HepG2 (cell line): ENCODE data around the gene TCFL5. TPM values are rescaled to one million over a fixed set of nuclear protein-coding genes. Genes with fewer than 3 reads are reported as not detected.

ENCODE experiments used
- AHR ChIP-seq: IDR thresholded peaks from 2 replicates; pipeline ENCODE4 v1.6.1; 2018; ENCODE audit warnings: missing genetic modification reagents, missing compliant biosample characterization
- PRDM10 ChIP-seq: sonication (generic); formaldehyde crosslinking; IDR thresholded peaks from 2 replicates; pipeline ENCODE4 v1.4.0; 2020; ENCODE audit warnings: low read depth, missing genetic modification reagents
- TBP ChIP-seq: sonication (generic); formaldehyde crosslinking; IDR thresholded peaks from 2 replicates; pipeline ENCODE4 v1.5.0; 2020; ENCODE audit warnings: missing genetic modification reagents
- ZBTB43 ChIP-seq: sonication (generic); formaldehyde crosslinking; conservative IDR thresholded peaks from 2 replicates; pipeline ENCODE4 v1.4.0; 2020; ENCODE audit warnings: missing genetic modification reagents
- ZGPAT ChIP-seq: IDR thresholded peaks from 2 replicates; pipeline ENCODE4 v1.6.1; 2016; ENCODE audit warnings: mild to moderate bottlenecking
- ZNF496 ChIP-seq: sonication (generic); formaldehyde crosslinking; IDR thresholded peaks from 2 replicates; pipeline ENCODE4 v1.8.1; 2023; ENCODE audit warnings: mild to moderate bottlenecking, moderate library complexity, missing genetic modification reagents; ENCODE audit not compliant: insufficient replicate concordance
- ZNF564 ChIP-seq: sonication (generic); formaldehyde crosslinking; IDR thresholded peaks from 2 replicates; pipeline ENCODE4 v1.8.1; 2023; ENCODE audit warnings: mild to moderate bottlenecking, missing genetic modification reagents
- ZNF598 ChIP-seq: sonication (generic); formaldehyde crosslinking; IDR thresholded peaks from 2 replicates; pipeline ENCODE4 v1.5.1; 2020; ENCODE audit warnings: mild to moderate bottlenecking, missing genetic modification reagents, borderline replicate concordance
- ZNF609 ChIP-seq: sonication (generic); formaldehyde crosslinking; IDR thresholded peaks from 2 replicates; pipeline ENCODE4 v1.4.0; 2020; ENCODE audit warnings: mild to moderate bottlenecking, missing genetic modification reagents, borderline replicate concordance
- ZNF816 ChIP-seq: sonication (generic); formaldehyde crosslinking; IDR thresholded peaks from 2 replicates; pipeline ENCODE4 v1.8.0; 2022; ENCODE audit warnings: missing genetic modification reagents, mild to moderate bottlenecking, borderline replicate concordance
- polyA plus RNA-seq, 8 experiments: library from polyadenylated mRNA; depleted of rRNA in 3 of 8; stranded (reverse) in 7 of 8; unstranded in 1 of 8; fragments of >200 nt; fragmentation: Illumina TruSeq in 4 of 8; extraction: Trizol in 4 of 8; gene quantifications; 2 replicates each; pipeline versions ENCODE4 v1.2.1 to v1.2.3, GENCODE V29; 2011 to 2016; ENCODE audit warnings: low read depth in 4 of 8, missing spikeins in 1 of 8, mixed read lengths in 1 of 8; ENCODE audit not compliant: insufficient read depth in 1 of 8
- total RNA-seq, 5 experiments: library from RNA; depleted of rRNA; stranded (reverse); fragments of >200 nt; fragmentation: Illumina TruSeq; extraction: Trizol; gene quantifications; 2 replicates each; pipeline ENCODE4 v1.2.3, GENCODE V29; 2016; ENCODE audit warnings: low read depth in 1 of 5
- TF ChIP-seq, protein P1 (sequence below): IDR thresholded peaks from 2 replicates; pipeline ENCODE4 v1.6.1; 2016; ENCODE audit warnings: missing compliant biosample characterization, missing genetic modification reagents, borderline replicate concordance
- TF ChIP-seq, protein P2 (sequence below): sonication (generic); formaldehyde crosslinking; IDR thresholded peaks from 2 replicates; pipeline ENCODE4 v1.4.0; 2020; ENCODE audit warnings: missing genetic modification reagents

The TCFL5 gene
- total and polyA plus RNA-seq, 2 of the 13 experiments (the other 11 are each of a cell fraction or from before 2014, with no cell fraction given): 14.8 to 20.0 TPM

- TF ChIP-seq, protein P1, sequence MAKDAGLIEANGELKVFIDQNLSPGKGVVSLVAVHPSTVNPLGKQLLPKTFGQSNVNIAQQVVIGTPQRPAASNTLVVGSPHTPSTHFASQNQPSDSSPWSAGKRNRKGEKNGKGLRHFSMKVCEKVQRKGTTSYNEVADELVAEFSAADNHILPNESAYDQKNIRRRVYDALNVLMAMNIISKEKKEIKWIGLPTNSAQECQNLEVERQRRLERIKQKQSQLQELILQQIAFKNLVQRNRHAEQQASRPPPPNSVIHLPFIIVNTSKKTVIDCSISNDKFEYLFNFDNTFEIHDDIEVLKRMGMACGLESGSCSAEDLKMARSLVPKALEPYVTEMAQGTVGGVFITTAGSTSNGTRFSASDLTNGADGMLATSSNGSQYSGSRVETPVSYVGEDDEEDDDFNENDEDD (CRISPR knock-in tag): peak; percentile 63; the same call in 1 of the 2 replicates
- TF ChIP-seq ZNF564 (peak; percentile 78), AHR (CRISPR knock-in tag) (peak; percentile 75; the same call in 1 of the 2 replicates), ZNF609 (CRISPR knock-in tag) (peak; percentile 43; the same call in 1 of the 2 replicates), PRDM10 (CRISPR knock-in tag) (peak; percentile 83), ZBTB43 (no peak), TBP (no peak), ZNF496 (CRISPR knock-in tag) (no peak), ZNF598 (CRISPR knock-in tag) (0 out of 2 replicates have a peak, but pooled peaks have one; percentile 14), ZNF816 (CRISPR knock-in tag) (no peak), ZGPAT (CRISPR knock-in tag) (peak; percentile 73)
- TF ChIP-seq, protein P2, sequence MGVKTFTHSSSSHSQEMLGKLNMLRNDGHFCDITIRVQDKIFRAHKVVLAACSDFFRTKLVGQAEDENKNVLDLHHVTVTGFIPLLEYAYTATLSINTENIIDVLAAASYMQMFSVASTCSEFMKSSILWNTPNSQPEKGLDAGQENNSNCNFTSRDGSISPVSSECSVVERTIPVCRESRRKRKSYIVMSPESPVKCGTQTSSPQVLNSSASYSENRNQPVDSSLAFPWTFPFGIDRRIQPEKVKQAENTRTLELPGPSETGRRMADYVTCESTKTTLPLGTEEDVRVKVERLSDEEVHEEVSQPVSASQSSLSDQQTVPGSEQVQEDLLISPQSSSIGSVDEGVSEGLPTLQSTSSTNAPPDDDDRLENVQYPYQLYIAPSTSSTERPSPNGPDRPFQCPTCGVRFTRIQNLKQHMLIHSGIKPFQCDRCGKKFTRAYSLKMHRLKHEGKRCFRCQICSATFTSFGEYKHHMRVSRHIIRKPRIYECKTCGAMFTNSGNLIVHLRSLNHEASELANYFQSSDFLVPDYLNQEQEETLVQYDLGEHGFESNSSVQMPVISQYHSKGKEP: no peak
Observed at GRCh38 chr20:62818592-62819493, 42.8 kb downstream of the TCFL5 start (continued).
